ENCODE data around the gene SCRT2.

The SCRT2 gene

GRCh38 chr20:669573-669972, 6.0 kb downstream of the SCRT2 start:
- no peak for DNase-seq

DNA sequence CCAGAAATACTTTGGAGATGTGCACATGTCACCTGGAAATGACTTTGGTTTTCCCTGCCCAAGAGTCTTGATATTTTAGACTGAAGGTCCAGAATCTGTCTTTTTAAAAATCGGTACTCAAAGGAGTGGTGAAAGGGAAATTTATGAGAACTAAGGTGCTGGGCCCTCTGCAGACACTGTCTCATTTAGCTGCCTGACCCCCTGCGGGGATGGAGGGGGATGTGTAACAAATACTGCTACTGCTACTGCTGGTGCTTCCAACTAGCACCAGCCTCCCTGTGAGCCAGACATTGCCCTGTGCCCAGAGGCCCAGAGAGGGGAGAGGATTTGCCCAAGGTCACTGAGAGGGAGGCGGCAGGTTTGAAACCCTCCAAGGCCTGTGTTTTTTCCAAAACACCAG, 7.0 kb downstream of the SCRT2 start:
- DNase-seq = no peak

DNA sequence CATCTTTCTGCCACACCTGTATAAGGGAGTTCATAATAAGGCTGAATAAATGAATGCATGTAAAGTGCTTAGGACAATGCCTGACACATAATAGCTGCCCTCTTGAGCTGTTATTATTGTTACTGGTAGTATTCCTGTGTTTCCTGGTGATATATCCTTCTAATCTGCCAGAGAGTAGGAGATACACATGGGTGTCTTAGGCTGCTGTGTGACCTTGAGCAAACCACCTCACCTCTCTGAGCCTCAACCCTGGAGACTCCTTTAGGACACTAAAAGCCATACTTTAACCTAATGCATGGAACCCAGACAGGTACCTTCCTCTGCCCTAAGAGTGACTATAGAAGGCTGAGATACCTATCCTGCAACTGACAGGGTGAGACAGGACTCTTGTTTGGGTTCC, 7.6 kb downstream of the SCRT2 start:
- DNase-seq = no peak

DNA sequence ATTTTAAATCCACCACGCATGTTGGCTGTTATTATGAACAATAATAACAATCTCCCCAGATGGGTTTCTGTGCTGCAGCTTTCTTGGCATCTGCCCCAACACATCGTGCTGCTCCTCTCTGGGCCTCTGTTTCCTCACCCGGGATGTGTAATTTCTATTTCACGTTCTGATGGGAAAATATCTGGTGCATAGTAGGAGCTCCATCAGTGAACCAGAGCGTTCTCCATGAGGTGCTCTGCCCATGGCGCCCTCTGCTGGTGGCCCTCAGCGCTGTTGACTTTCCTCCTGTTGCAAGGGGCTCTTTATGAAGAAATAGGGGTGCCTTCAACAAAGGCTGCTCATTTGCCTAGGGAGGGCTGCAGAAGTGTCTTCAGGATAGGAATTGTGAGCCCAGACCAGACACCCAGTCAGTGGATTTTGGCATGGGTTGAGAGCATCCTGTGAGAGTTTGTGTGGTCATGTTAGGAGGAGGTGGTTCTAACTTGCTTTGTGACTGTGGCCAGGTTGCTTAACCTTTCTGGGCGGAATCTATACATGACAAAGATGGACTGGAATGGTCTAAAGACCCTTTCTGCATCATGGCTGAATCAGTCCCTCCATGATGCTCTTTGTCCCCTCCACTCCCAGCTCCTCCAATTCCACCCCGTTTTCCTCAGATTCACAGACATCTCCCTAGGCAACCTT, 8.1 kb downstream of the SCRT2 start:
- DNase-seq = peak; percentile 67

DNA sequence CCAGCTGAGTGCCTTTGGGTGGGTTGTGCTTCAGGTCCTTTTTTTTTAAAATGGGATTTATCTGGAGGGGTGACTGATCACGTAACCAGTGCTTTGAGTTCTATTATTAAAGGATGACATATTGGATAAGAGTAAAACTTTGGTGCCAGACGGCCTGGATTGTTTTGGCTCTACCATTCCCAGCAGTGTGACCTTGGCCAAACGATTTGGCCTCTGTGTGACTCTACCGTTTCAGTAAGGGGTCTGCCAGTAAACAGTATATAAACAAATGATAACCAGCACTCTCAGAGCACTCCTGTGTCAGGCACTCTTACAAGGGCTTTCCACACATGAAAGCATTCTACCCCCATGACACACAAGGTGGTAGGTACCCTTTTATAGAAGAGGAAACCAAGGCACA, 8.7 kb downstream of the SCRT2 start:
- DNase-seq = no peak

GRCh38 chr20:665276-665675, 10.3 kb downstream of the SCRT2 start:
- no peak for DNase-seq

GRCh38 chr20:664576-664975, 11.0 kb downstream of the SCRT2 start:
- DNase-seq = no peak

- DNase-seq = no peak
Measured at GRCh38 chr20:664151-664550, 11.5 kb downstream of the SCRT2 start.

DNA sequence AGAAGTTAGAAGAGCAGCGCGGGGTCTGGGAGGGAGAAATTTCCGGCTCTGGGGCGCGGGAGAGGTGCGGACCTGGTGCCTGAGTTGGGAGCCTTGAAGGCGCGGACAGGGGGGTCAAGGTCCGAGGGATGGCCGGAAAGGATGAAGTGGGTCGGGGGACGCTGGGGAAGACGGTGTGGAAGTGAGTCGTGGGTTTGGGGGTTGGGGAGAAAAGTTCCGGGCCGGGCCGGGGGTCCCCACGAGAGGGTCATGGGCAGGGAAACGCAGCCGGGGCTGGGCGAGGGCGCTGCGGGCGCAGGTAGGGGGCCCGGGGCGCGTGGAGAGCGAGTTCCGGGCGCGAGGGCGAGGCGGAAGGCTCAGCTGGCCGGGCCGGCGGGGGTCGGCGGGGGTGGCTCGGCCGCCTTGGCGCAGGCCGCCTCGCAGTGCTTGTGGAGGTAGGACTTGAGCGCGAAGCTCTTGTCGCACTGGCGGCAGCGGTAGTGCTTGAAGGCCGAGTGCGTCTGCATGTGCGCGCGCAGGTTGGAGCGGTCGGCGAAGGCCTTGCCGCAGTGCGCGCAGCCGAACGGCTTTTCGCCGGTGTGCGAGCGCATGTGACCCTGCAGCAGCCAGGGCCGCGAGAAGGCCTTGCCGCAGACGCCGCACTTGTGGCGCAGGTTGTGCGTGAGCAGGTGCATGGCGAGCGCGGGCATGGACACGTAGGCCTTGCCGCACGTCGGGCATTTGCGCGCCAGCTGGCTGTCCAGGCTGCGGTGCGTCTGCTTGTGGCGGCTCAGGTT, 12.1 kb downstream of the SCRT2 start:
- peak; percentile 56 for DNase-seq

GRCh38 chr20:662277-663192, 13.1 kb downstream of the SCRT2 start:
- DNase-seq = no peak

- no peak for DNase-seq
Measured at GRCh38 chr20:661474-662270, 13.9 kb downstream of the SCRT2 start.

GRCh38 chr20:658731-659291, 16.8 kb downstream of the SCRT2 start:
- DNase-seq = no peak

- DNase-seq = no peak
Measured at GRCh38 chr20:658202-658601, 17.4 kb downstream of the SCRT2 start.

DNA sequence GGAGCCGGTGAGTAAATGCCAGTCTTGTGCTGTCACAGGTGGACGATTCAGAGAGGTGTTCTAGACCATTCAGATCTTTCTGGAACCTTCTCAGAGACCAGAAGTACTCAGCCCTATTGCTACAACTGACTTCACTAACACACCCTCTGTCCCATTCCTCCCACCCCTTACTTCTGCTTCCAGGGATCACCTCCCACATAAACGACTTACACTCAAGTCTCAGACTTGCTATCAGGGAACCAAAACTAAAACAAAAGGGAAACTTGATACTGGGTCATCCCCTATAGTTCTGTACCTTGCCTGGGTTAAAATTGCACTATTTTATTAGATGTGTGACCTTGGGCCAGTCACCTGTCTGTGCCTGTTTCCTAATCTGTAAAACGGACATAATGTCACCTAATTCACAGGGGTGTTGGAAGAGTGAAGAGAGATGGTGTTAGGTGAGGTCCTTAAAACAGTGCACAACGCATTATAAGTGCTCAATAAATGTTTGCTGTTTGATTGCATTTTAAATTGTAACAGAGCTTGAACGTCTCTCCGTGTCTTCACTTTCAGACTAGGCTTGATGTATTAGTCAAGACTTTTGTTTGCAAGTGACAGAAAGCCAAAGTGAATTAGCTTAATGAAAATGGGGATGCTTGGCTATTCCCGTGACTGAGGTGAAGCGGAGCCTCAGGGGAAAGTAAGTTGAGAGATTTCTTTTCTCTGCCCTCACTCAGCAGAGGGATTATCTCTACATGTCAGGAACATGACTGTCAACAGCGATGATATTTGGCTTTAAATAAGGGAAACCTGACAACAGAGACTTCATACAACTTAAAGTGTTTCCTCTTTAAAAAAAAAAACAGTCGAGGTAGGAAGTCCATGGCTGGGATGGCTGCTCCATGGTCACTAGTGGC, 19.6 kb downstream of the SCRT2 start:
- DNase-seq = no peak

DNA sequence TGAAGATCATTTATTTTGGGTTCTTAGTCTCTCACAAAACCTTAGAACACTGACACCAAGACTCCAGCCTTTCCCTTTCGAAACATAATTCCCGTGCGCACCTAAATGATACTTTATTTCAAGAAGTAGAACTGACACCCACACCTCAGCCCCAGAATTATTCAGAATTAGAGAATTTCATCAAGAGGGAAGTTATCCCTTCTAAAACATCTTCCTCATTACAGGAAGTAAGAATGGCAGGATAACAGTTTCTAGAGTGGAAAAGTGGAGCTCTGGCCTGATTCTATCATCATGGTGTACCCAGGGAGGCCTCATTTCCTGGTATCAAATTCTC, 21.2 kb downstream of the SCRT2 start:
- no peak for DNase-seq

DNA sequence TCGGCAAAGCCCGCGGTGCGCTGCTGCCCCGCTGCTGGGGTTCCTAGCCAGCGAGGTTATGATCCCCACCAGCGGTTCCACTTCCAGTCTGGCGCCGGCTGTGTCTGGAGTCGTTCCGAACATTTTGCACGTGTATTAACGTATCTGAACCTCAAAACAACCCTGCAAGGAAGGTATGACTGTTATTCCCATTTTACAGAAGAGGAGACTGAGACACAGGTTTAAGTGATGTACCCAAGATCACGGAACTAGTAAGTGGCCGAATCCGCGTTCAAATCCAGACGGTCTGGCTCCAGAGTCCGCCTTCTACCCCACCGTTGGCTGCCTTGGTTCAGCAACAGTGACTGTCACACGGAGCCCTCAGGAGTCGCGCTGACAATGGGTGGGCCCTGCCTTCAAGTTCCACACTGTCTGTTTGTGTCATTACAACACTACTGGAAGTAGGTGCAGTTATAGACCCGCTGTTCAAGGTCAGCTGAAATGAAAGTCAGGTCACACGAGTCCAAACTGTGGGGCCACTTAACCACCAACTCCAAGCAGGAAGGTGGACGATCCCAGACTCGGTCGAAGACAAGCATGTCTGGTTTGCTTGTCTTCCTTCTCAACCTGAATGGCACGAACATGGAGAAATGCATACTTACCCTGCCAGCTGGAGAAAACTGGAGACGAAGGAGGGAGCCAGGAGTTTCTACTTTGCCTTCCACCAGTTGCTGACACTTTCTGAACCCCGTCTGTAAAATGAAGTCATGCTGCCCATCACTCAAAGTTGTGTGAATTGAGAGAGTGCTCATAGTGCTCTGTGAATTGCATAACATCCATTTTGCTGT, 21.8 kb downstream of the SCRT2 start:
- no peak for DNase-seq

- peak; percentile 89 for DNase-seq
Measured at GRCh38 chr20:653110-653589, 22.5 kb downstream of the SCRT2 start, which contains the start of gene SRXN1. Gene SRXN1, minus strand, starts transcription at chr20:653200. Its CDS starts 15 bp downstream, at chr20:653185.

DNA sequence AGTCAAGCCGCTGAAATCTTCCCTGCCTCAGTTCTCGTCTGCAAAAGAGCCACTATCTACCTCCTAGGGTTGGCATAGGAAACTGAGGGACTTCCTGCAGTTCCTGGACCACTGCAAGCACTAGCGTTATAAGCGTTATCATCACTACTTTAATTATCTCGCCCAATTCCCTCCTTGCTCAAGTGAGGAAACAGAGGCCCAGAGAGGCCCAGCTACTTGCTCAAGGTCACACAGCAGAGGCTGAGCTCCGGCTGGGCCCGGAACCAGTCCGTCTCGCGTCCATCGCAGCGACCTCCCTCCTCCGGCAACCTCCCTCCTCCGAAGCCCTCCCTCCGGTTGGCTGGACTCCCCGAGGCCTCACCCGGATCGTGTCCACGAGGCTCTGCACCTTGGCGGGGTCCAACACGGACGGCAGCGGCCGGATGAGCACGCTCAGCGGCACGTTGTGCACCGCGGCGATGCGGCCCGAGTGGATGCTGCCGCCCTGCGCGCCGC, 22.9 kb downstream of the SCRT2 start:
- DNase-seq = no peak

GRCh38 chr20:651713-652614, 23.6 kb downstream of the SCRT2 start:
- DNase-seq = peak; percentile 82
